Breast epithelium (tissue), 4 donors: Measurements from ENCODE around the gene MBD1. TPM values are rescaled to one million over a fixed set of nuclear protein-coding genes. Genes with fewer than 3 reads are reported as not detected.
"Not testable (repeated sequence)": the region's sequence is repeated elsewhere in the genome, so short reads cannot be mapped to it uniquely, and the experiment has no call there.

Source experiments
- DNase-seq, 2 donors: peaks; one replicate each; pipeline ENCODE4 v3.0.0-alpha.2; 2019; ENCODE audit warnings: low spot score in 2 of 2
- H3K27ac ChIP-seq, 2 donors: fragments of 200-600 bp; sonication (generic) in 1 of 2; one replicate each; pipeline ENCODE4 v1.5.1; 2016 to 2019; ENCODE audit warnings: mild to moderate bottlenecking in 1 of 2
- H3K27me3 ChIP-seq, 2 donors: fragments of 200-600 bp; sonication (generic) in 1 of 2; one replicate each; pipeline versions ENCODE4 v1.5.1 to v1.6.0; 2017 to 2019; ENCODE audit warnings: control low read depth in 1 of 2, mild to moderate bottlenecking in 1 of 2
- H3K36me3 ChIP-seq: fragments of 200-600 bp; one replicate; pipeline ENCODE4 v1.5.1; 2019
- H3K4me1 ChIP-seq, 2 donors: fragments of 200-600 bp; sonication (generic); one replicate each; pipeline ENCODE4 v1.5.1; 2016 to 2019; ENCODE audit warnings: control low read depth in 1 of 2
- H3K4me3 ChIP-seq, 3 donors: fragments of 200-600 bp; sonication (generic); 1 replicate in 2 of 3; 2 replicates in 1 of 3; pipeline ENCODE4 v1.5.1; 2016 to 2019; ENCODE audit warnings: mild to moderate bottlenecking in 3 of 3, moderate library complexity in 2 of 3
- H3K9me3 ChIP-seq, 2 donors: fragments of 200-600 bp; sonication (generic) in 1 of 2; one replicate each; pipeline ENCODE4 v1.5.1; 2016 to 2019; ENCODE audit warnings: control low read depth in 1 of 2
- POLR2A ChIP-seq: fragments of 450-650 bp; IDR thresholded peaks from one replicate; pipeline ENCODE4 v1.6.1; 2016; ENCODE audit warnings: antibody characterized with exemption, mild to moderate bottlenecking, moderate library complexity
- POLR2AphosphoS5 ChIP-seq, 3 donors: sonication (generic); formaldehyde crosslinking; IDR thresholded peaks; one replicate each; pipeline ENCODE4 v1.6.1; 2017; ENCODE audit warnings: antibody characterized with exemption in 3 of 3
- intact Hi-C: fragments of 100-400 bp; cut with DNase I; formaldehyde crosslinking; loops from one replicate; pipeline ENCODE4 v1.15.1; 2023; ENCODE audit warnings: low total_unique reads
- total RNA-seq, 3 donors: library from RNA; depleted of rRNA; stranded (reverse); fragments of >200 nt; gene quantifications; one replicate each; pipeline ENCODE4 v1.1.0, GENCODE V29; 2016
- TF ChIP-seq, protein P1 (sequence below), 3 donors: fragments of 450-650 bp; IDR thresholded peaks; one replicate each; pipeline ENCODE4 v1.5.1; 2016 to 2017; ENCODE audit warnings: antibody characterized with exemption in 3 of 3, mild to moderate bottlenecking in 3 of 3, moderate library complexity in 3 of 3

The MBD1 gene
- total RNA-seq, 3 donors from 2014 or later, result 51.2 to 82.3 (median 71.1) TPM

DNA sequence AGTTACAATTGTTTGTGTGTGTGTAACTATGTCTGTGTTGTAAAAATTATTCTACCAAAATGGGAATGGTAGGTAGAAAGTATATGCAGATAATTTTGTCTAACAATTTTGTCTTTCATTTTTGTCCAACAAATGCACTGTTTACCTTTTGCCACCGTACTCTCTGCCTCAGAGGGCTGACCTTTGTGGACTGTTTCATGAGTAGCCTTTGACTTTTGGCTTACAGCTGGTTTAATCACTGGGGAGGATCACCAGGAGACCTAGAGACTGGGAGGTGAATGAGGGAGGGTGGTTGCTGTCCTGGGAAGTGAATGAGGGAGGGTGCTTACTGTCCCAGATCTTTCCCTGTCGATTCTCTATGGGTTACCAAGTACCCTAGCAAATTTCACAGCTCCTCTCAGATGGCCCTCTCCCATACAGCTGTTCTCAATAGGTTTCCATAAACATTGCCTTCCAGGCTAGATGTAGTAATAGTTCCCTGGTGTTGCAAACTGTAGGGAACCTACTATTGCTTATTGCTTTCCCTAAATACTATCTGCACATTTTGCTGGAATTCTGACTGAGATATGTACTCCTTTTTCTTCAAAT, 32.6 kb upstream of the MBD1 start:
- Histone ChIP-seq H3K27me3 (peaks cover 0 to 6% of the 10 kb centered on the region in 2 donors), H3K27ac (no peak overlapping the region), H3K9me3 (no peaks in the 10 kb centered on the region), H3K36me3 (no peaks in the 10 kb centered on the region), H3K4me1 (no peaks in the 10 kb centered on the region), H3K4me3 (no peak overlapping the region)
- TF ChIP-seq, protein P1, sequence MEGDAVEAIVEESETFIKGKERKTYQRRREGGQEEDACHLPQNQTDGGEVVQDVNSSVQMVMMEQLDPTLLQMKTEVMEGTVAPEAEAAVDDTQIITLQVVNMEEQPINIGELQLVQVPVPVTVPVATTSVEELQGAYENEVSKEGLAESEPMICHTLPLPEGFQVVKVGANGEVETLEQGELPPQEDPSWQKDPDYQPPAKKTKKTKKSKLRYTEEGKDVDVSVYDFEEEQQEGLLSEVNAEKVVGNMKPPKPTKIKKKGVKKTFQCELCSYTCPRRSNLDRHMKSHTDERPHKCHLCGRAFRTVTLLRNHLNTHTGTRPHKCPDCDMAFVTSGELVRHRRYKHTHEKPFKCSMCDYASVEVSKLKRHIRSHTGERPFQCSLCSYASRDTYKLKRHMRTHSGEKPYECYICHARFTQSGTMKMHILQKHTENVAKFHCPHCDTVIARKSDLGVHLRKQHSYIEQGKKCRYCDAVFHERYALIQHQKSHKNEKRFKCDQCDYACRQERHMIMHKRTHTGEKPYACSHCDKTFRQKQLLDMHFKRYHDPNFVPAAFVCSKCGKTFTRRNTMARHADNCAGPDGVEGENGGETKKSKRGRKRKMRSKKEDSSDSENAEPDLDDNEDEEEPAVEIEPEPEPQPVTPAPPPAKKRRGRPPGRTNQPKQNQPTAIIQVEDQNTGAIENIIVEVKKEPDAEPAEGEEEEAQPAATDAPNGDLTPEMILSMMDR (IDR thresholded peaks at IDR 0.05), result no peak
- TF ChIP-seq POLR2AphosphoS5 (IDR thresholded peaks at IDR 0.05) (no peak), POLR2A (no peak)
- no peak for DNase-seq
- intact Hi-C loops, result no loop called here

DNA sequence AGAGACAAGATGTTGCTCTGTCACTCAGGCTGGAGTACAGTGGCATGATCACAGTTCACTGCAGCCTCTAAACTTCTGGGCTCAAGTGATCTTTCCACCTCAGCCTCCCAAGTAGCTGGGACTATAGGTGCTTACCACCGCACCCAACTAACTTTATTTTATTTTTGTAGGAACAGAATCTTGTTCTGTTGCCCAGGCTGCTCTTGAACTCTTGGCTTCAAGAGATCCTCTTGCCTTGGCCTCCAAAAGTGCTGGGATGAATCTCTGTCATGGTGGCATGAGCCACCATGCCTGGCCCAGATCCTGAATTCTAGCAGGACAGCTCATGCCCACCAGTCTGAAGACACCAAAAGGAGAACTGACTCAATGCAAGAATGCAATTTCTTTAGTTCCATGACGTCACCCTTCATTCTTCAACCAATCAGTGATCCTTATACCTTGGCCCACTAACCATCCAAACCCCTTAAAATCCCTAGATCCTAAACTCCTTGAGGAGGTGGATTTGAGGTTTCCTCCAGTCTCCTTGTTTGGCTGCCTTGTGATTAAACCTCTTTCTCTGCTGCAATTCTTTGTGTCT, 31.8 kb upstream of the MBD1 start:
- Histone ChIP-seq H3K9me3 (no peaks in the 10 kb centered on the region), H3K27me3 (peaks cover 0 to 6% of the 10 kb centered on the region in 2 donors), H3K27ac (no peak overlapping the region), H3K36me3 (no peaks in the 10 kb centered on the region), H3K4me3 (no peak overlapping the region), H3K4me1 (no peaks in the 10 kb centered on the region)
- DNase-seq, result no peak
- intact Hi-C loops, result no loop called here
- TF ChIP-seq, protein P1 (IDR thresholded peaks at IDR 0.05), result no peak
- no peak for TF ChIP-seq POLR2AphosphoS5 (IDR thresholded peaks at IDR 0.05)
- no peak for TF ChIP-seq POLR2A

DNA sequence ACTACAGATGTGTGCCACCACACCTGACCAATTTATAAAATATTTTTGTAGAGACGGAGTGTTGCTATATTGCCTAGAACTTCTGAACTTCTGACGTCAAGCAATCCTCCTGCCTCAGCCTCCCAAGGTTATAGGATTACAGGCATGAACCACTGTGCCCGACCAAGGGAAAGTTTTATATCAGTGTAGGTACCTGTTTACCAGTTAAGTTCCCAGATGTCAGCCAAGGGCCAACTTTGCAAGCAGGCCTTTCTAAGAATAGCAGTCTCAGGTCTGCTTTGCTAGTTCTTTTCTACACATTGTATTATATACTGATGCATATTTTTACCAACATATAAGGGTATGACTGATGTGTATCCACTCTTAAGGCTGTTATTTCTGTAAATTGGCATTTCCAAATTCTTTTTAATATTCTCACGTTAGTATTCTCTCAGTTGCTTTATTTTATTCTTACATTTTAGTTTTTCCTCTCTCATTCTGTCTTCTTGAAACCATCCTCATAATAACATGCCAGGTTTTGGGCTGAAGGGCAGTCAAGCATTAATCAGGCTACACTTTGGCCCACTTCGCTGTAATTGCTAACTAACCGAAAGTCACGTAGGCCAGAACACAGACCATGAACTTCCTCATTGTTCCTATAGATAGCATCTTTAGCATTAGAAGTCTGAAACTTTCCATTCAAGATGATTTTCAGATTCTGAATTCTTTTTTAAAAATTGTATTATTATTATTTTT, 31.1 kb upstream of the MBD1 start:
- intact Hi-C loops, result no loop called here
- TF ChIP-seq POLR2A, result no peak
- TF ChIP-seq, protein P1 (IDR thresholded peaks at IDR 0.05), result no peak
- TF ChIP-seq POLR2AphosphoS5 (IDR thresholded peaks at IDR 0.05), result no peak
- H3K27ac ChIP-seq, result no peak overlapping the region
- no peaks in the 10 kb centered on the region for H3K36me3 ChIP-seq
- H3K4me1 ChIP-seq, result no peaks in the 10 kb centered on the region
- H3K9me3 ChIP-seq, result no peaks in the 10 kb centered on the region
- DNase-seq, result no peak
- H3K27me3 ChIP-seq, result peaks cover 0 to 6% of the 10 kb centered on the region in 2 donors
- H3K4me3 ChIP-seq, result no peak overlapping the region

DNA sequence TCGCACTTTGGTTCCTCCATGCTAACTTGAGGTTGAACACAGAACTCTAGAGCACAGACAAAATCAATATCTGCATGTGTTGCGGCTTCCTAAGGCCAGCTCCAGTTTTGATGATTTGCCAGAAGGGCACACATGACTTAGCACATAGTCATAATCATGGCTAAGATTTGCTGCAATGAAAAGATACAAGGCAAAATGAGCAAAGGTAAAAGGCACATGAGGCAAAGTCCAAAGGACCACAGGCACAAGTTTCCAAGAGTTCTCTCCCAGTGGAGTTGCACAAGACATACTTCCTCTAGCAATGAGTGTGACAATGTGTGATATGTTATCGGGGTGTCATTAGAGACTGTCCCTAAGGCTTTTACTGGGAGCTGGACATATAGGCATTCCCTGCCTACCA, 30.3 kb upstream of the MBD1 start:
- H3K36me3 ChIP-seq, result no peaks in the 10 kb centered on the region
- no peaks in the 10 kb centered on the region for H3K9me3 ChIP-seq
- peaks cover 0 to 6% of the 10 kb centered on the region in 2 donors for H3K27me3 ChIP-seq
- H3K4me3 ChIP-seq, result no peak overlapping the region
- intact Hi-C loops, result no loop called here
- TF ChIP-seq POLR2A, result no peak
- no peak for TF ChIP-seq POLR2AphosphoS5 (IDR thresholded peaks at IDR 0.05)
- TF ChIP-seq, protein P1 (IDR thresholded peaks at IDR 0.05), result no peak
- no peak for DNase-seq
- H3K27ac ChIP-seq, result no peak overlapping the region
- H3K4me1 ChIP-seq, result no peaks in the 10 kb centered on the region

DNA sequence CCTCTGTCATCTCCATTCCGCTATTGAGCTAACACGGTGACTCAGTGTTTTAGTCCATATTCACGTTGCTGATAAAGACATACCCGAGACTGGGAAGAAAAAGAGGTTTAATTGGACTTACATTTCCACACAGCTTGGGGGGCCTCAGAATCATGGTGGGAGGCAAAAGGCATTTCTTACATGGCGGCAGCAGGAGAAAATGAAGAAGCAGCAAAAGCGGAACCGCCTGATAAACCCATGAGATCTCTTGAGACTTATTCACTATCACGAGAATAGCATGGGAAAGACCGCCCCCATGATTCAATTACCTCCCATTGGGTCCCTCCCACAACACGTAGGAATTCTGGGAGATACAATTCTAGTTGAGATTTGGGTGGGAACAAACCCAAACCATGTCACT, 28.8 kb upstream of the MBD1 start:
- H3K27ac ChIP-seq, result no peak overlapping the region
- intact Hi-C loops, result no loop called here

DNA sequence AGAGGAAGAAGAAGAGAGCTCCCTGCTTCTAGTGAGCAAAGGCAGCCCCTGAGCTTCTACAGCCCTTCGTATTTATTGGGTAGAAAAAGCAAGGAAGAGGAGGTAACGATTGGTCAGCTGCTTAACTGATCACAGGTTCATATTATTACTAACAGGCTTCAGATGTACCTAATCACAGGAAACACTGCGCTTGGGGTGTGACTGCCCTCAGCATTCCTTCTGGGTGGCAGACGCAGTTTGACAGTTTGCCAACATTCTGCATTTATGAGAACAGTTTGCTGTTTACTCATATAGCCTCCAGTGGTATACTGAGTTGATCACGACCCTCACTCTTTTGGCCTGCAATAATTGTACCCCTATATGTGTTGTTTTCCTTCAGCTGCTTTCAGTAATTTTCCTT, 27.5 kb upstream of the MBD1 start:
- not testable (repeated sequence) for H3K4me3 ChIP-seq, H3K27me3 ChIP-seq, H3K4me1 ChIP-seq, H3K9me3 ChIP-seq, H3K36me3 ChIP-seq, H3K27ac ChIP-seq, DNase-seq
- intact Hi-C loops, result loop anchor here (5.0 kb wide), 1 partner anchor 523 kb away; no protein-coding TSS in a partner anchor

More for the DNA sequence above, 28.8 kb upstream of the MBD1 start:
- Histone ChIP-seq H3K9me3 (no peaks in the 10 kb centered on the region), H3K36me3 (no peaks in the 10 kb centered on the region), H3K4me3 (no peak overlapping the region), H3K4me1 (no peaks in the 10 kb centered on the region), H3K27me3 (no peaks in the 10 kb centered on the region)
- no peak for TF ChIP-seq POLR2AphosphoS5 (IDR thresholded peaks at IDR 0.05)
- TF ChIP-seq POLR2A, result no peak
- TF ChIP-seq, protein P1 (IDR thresholded peaks at IDR 0.05), result no peak
- DNase-seq, result no peak
